Activated CD8-positive, alpha-beta memory T cell treated with anti-CD3 and anti-CD28 coated beads for 1 hour (primary cell): ENCODE measurements around the gene ARHGEF7.

Experiments used
- DNase-seq, 2 donors: peaks; one replicate each; pipeline ENCODE4 v3.0.0-alpha.2; 2020; ENCODE audit warnings: low read depth in 1 of 2; ENCODE audit errors: extremely low read depth in 1 of 2

Gene ARHGEF7

GRCh38 chr13:111330066-111330610 lies 215.0 kb downstream of the ARHGEF7 start:
- DNase-seq = no peak

GRCh38 chr13:111335298-111335697 lies 220.2 kb downstream of the ARHGEF7 start:
- DNase-seq = no peak

- DNase-seq = no peak
Observed at GRCh38 chr13:111336666-111337065, 221.6 kb downstream of the ARHGEF7 start.

- DNase-seq = no peak
Observed at GRCh38 chr13:111337206-111337605, 222.1 kb downstream of the ARHGEF7 start.

- no peak for DNase-seq
Observed at GRCh38 chr13:111337741-111338140, 222.6 kb downstream of the ARHGEF7 start.

GRCh38 chr13:111338841-111339240 lies 223.7 kb downstream of the ARHGEF7 start:
- no peak for DNase-seq

- DNase-seq = no peak
Observed at GRCh38 chr13:111339366-111340143, 224.4 kb downstream of the ARHGEF7 start.

GRCh38 chr13:111341886-111342285 lies 226.8 kb downstream of the ARHGEF7 start:
- no peak for DNase-seq

GRCh38 chr13:111342721-111343120 lies 227.6 kb downstream of the ARHGEF7 start:
- no peak for DNase-seq

- DNase-seq = no peak
Observed at GRCh38 chr13:111343186-111343805, 228.2 kb downstream of the ARHGEF7 start.

GRCh38 chr13:111344471-111345191 lies 229.5 kb downstream of the ARHGEF7 start:
- no peak for DNase-seq

GRCh38 chr13:111345682-111346081 lies 230.6 kb downstream of the ARHGEF7 start:
- DNase-seq = no peak

GRCh38 chr13:111346101-111346680 lies 231.1 kb downstream of the ARHGEF7 start:
- DNase-seq = no peak

- no peak for DNase-seq
Observed at GRCh38 chr13:111347438-111347837, 232.3 kb downstream of the ARHGEF7 start.

- no peak for DNase-seq
Observed at GRCh38 chr13:111353508-111353907, 238.4 kb downstream of the ARHGEF7 start.

- DNase-seq = no peak
Observed at GRCh38 chr13:111354789-111355188, 239.7 kb downstream of the ARHGEF7 start.
